LNCaP clone FGC (cell line): ENCODE measurements around the gene LSAMP.

ENCODE experiments used
- DNase-seq: peaks from one replicate; pipeline ENCODE4 v3.0.0-alpha.2; 2011; ENCODE audit warnings: low read depth
- H3K4me3 ChIP-seq: 2 replicates; pipeline ENCODE4 v1.5.1; 2011; ENCODE audit warnings: mild to moderate bottlenecking, low read depth, low read length, control low read depth
- CTCF ChIP-seq: IDR thresholded peaks from 2 replicates; pipeline ENCODE4 v1.5.1; 2012; ENCODE audit warnings: mild to moderate bottlenecking; ENCODE audit not compliant: control insufficient read depth, insufficient read depth; ENCODE audit errors: extremely low read depth

The LSAMP gene

GRCh38 chr3:116070061-116070460 is 375.2 kb downstream of the LSAMP start:
- DNase-seq = no peak
- no peak for TF ChIP-seq CTCF

GRCh38 chr3:116069024-116069423 is 376.3 kb downstream of the LSAMP start:
- no peak for TF ChIP-seq CTCF

More at GRCh38 chr3:116070061-116070460, 375.2 kb downstream of the LSAMP start:
- no peak overlapping the region for H3K4me3 ChIP-seq

GRCh38 chr3:116067326-116067725 is 378.0 kb downstream of the LSAMP start:
- no peak for DNase-seq
- no peak overlapping the region for H3K4me3 ChIP-seq
- no peak for TF ChIP-seq CTCF

More at GRCh38 chr3:116069024-116069423, 376.3 kb downstream of the LSAMP start:
- no peak for DNase-seq
- no peak overlapping the region for H3K4me3 ChIP-seq

- TF ChIP-seq CTCF = no peak
- DNase-seq = no peak
- H3K4me3 ChIP-seq = no peak overlapping the region
These were observed 379.8 kb downstream of the LSAMP start for GRCh38 chr3:116065501-116065900.

- TF ChIP-seq CTCF = no peak
- no peak overlapping the region for H3K4me3 ChIP-seq
- DNase-seq = no peak
These were observed 380.6 kb downstream of the LSAMP start for GRCh38 chr3:116064646-116065045.

GRCh38 chr3:116059421-116060096 is 385.7 kb downstream of the LSAMP start:
- no peak for TF ChIP-seq CTCF
- DNase-seq = no peak

GRCh38 chr3:116058844-116059243 is 386.4 kb downstream of the LSAMP start:
- no peak overlapping the region for H3K4me3 ChIP-seq

More at GRCh38 chr3:116059421-116060096, 385.7 kb downstream of the LSAMP start:
- H3K4me3 ChIP-seq = no peak overlapping the region

More at GRCh38 chr3:116058844-116059243, 386.4 kb downstream of the LSAMP start:
- TF ChIP-seq CTCF = no peak
- no peak for DNase-seq
